HG02852 (cell line): ENCODE results near the gene ARRDC2.
"Not testable (repeated sequence)": the region's sequence is repeated elsewhere in the genome, so short reads cannot be mapped to it uniquely, and the experiment has no call there.

Experiments used
- ATAC-seq: cut with Tn5 transposase; IDR thresholded peaks from one replicate; pipeline ENCODE4 v1.9.1; 2021; ENCODE audit warnings: mild to moderate bottlenecking, moderate library complexity; ENCODE audit not compliant: unreplicated experiment

ARRDC2 gene

DNA sequence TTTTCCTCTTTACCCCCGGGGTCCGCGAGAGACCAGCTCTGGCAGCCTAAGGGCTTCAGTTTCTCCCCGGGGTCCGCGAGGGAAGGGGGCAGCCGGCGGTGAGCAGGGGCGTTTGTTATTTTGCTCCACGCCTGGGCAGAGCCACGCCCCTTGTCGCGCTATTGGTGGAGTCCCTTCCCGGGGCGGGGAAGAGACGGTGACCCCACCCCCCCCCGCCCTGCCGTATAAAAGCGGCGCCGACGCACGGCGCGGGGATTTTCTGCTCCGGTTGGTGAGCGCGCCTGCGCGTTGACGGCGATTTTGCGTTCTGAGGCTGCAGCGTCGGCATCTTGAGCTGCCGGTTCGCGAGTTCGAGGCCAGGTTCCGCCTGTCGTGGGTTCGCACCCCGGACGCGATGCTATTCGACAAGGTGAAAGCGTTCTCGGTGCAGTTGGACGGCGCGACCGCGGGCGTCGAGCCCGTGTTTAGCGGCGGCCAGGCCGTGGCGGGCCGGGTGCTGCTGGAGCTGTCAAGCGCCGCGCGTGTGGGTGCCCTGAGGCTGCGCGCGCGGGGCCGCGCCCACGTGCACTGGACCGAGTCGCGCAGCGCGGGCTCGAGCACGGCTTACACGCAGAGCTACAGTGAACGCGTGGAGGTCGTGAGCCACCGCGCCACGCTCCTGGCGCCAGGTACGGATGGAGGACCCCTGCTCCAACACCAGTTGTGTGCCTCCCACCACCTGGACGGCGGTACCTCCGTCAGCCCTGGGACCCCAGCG is at the start of gene ARRDC2:
TSS of gene ARRDC2 (plus strand) at position 254 of the 757 bp plus-strand sequence. CDS start at position 395, 141 bp downstream.
- ATAC-seq: no peak

- no peak for ATAC-seq
Observed at GRCh38 chr19:17963936-17964691, 43.9 kb upstream of the ARRDC2 start.

GRCh38 chr19:17965370-17966128 is 42.4 kb upstream of the ARRDC2 start:
- no peak for ATAC-seq

DNA sequence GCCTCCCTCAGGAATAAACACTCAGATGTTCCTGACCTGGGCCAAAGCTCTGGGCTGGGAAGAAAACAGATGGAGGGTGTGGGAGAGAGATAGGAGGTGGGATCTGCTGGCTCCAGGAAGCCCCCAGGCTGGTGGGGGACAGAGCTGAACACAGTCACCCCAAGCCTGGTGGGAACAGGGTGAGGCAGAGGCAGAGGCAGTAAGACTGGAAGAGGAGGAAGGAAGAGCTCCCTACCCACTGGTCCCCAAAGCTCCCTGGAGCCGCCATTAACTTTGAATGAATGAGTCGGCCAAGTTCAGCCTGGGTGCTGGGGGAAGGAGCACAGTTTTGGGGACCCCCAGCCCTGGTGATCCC is 41.9 kb upstream of the ARRDC2 start:
- no peak for ATAC-seq

DNA sequence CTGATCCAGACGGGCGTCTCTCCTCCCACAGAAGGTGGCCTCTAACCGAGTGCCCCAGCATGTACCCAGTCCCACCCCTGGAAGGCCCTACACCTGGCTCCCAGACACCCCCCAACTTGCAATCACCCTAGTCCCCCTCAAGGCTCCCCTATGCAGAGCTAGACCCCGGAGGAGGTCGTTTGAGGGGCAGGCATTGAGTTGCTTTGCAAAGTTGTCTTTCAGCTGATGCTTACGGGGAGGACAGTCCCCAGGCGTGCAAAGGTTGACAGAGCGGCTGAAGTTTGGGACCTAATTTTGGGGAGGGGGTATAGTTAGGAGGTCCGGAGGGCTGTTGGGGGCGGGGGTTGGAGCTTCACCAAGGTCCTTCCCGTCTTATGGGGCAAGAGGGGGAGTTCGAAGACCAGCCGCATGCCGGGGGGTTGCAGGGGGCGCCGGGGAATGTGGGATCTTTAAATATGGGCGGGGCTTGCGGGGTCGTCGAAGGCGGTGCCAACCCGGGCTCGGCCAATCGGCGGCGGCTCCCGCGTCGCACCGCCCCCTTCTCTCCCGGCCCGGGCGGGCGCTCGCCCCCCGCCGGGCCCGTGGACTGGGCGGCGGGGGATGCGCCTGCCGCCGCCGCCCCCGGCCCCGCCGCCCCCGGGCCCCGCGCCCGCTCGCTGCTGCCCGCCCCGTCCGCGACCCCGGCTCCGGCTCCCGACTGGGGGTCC is 41.3 kb upstream of the ARRDC2 start, which contains the start of gene KCNN1:
TSS of gene KCNN1 (plus strand) at position 558 of the 707 bp plus-strand sequence. CDS start 6,782 bp downstream, outside the sequence.
- no peak for ATAC-seq

DNA sequence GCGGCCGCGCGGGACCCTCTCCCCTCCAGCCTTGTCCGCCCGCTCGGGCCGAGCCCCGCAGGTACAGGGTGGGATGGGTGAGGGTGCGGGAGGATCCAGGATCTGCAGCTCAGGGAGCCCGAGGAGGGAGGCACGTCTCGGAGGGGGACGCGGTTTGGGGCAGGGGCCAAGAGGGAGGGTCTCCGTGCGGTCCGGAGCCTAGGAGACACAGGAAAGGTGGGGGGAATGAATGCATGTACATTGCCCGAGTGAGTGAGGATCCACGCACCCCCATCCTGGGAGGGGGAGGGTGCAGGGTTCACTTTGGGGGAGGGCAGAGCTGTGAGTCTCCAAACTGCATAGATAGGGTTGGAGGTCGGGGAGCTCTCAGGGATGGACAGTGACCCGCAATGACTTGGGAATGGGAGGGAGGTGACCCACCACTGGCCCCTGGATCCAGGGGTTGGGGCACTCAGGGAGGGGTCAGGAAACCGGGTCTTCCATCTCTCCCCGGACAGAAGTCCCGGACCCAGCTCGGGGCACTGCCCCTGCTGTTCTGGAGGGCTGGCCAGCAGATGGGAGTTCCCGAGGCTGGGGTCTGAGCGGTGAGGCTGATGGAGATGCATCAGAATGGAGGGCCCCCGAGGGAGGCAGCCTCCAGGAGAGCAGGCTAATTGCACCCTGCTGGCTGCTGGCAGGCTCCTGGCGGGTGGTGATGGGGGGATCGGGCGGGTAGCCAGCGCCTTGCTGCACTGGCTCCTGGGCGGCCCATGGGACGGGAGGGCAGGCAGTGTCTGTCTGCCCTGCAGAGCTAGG is 40.5 kb upstream of the ARRDC2 start:
- no peak for ATAC-seq

DNA sequence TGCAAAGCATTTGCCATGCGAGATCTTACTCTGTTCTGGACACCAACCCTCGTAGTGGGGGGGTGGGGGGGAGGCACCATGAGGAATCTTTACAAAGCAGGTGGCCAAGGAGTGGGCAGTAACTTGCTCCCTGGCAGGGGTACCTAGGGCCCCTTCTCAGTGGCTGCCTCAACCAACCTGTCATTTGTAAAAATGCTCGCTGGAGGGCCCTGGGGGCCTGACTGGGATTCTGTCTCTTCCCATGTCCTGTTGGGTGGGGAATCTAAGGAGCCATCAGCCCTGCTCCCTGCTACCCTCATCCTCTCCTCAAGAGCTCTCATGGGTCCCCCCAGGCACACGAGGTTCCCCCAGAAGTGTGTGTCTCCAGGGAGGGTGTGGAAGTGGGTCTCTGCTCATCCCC is 39.6 kb upstream of the ARRDC2 start:
- no peak for ATAC-seq

- no peak for ATAC-seq
Observed at GRCh38 chr19:17969096-17969792, 38.7 kb upstream of the ARRDC2 start.

DNA sequence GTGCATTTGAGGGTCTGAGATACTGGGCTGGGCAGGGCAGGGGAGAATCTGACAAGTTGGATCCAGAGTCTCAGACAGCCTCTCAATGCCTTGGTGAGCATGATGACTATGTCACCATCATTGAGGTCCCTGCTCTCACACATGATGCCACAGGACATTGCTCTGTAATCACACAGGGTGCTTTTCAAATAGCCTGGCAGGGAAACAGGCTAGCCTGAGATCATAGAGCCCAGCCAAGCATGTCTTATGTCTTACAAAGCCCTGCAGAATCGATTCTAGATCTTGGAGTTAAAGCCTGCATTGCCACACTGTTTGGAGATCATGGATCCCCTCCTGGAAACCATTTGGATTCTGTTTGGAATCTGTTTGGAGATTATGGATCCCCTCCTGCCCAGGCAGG is 35.7 kb upstream of the ARRDC2 start:
- no peak for ATAC-seq

GRCh38 chr19:17973759-17974158 is 34.2 kb upstream of the ARRDC2 start:
- no peak for ATAC-seq

DNA sequence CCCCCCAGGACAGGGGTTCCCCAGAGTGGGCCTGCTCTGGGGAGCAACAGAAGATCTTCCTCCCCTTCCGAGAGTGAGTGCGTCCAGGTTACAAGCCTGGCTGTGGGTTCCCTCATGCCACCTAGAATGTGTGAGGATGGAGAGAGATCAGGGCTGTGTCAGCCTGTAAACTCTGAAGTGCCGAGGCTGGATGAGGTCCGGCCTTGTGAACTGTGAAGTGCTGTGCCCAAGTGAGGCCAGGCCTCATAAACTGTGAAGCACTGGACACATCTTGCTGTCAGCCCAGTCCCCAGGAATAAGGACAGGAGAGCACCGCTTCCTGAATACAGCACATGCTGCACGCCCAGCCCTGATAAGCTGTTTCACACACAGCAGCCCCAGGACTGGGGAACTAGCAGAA is 33.4 kb upstream of the ARRDC2 start:
- no peak for ATAC-seq

DNA sequence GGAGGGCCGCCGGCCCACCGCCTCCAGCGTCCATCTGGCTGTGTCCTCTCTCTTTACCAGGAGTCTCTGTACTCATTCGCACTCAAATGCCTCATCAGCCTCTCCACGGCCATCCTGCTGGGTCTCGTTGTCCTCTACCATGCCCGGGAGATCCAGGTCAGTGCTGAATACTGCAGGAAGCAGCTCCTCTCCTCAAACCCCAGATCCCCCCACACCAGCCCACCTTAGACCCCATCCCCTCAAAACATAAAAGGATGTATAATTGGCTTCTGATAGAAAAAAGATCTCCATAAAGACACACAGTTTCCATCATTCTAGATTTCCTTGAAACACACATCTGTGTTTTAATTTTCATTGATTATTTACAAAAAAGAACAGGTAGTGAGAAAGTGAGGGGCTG is 32.9 kb upstream of the ARRDC2 start:
- no peak for ATAC-seq

- no peak for ATAC-seq
Observed at GRCh38 chr19:17977021-17977420, 30.9 kb upstream of the ARRDC2 start.

DNA sequence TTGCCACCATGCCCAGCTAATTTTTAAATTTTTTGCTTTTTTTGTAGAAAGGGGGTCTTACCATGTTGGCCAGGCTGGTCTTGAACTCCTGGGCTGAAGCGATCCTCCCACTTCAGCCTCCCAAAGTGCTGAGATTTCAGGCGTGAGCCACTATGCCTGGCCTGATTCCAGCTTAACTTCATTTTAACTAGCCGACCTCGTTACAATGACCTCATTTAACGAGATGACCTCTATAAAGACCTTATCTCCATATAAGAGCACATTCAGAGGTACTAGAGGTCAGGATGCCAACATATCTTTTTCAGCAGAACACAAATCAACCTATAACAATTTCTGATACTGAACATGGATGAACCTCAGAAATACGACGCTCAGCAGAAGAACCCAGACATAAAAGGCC is 30.5 kb upstream of the ARRDC2 start:
- no peak for ATAC-seq

DNA sequence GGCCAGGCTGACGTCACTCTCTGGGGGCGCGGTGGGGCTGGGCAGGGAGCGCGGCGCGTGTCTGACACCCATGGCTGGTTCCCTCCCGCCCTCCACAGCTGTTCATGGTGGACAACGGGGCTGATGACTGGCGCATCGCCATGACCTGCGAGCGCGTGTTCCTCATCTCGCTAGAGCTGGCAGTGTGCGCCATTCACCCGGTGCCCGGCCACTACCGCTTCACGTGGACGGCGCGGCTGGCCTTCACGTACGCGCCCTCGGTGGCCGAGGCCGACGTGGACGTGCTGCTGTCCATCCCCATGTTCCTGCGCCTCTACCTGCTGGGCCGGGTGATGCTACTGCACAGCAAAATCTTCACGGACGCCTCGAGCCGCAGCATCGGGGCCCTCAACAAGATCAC is 26.4 kb upstream of the ARRDC2 start:
- ATAC-seq: no peak

- no peak for ATAC-seq
Observed at GRCh38 chr19:17982430-17982829, 25.5 kb upstream of the ARRDC2 start.

DNA sequence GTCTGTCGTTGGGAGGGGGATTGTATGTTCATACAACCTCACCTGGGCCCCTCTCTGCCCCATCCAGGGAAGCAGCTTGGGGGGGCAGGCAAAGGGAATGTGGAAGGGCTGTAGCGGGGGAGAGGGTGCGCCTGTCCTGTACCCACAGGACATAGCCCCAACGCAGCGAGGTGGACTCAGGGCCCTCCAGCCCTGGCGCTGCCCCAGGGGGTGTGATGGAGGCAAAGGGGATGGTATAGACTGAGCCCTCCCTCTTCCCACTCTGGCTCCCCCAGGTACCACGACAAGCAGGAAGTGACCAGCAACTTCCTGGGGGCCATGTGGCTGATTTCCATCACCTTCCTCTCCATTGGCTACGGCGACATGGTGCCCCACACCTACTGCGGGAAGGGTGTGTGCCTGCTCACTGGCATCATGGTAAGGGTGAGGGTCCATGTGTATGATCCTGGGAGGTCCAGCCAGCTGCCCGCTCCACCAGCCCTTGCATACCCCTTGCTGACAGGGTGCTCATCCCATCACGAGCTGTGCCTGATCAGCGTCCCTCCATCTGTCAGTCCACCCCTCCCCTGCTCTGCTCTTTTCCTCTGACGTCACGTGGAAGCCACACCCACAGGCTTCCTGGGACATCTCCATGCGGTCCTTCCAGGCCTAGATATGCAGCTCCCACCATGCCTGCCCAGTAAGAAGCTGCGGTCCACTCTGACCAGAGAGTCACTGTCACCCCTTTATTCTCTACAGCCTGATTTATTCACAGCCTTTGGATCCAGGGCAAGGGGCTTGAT is 22.7 kb upstream of the ARRDC2 start:
- no peak for ATAC-seq

GRCh38 chr19:17986569-17986968 is 21.4 kb upstream of the ARRDC2 start:
- ATAC-seq: not testable (repeated sequence)

GRCh38 chr19:17988161-17988560 is 19.8 kb upstream of the ARRDC2 start:
- ATAC-seq: no peak
